Fibroblast of lung (primary cell): ENCODE data around the gene RAD18. TPM values are rescaled to one million over a fixed set of nuclear protein-coding genes. Genes with fewer than 3 reads are reported as not detected.

Source experiments
- DNase-seq, 2 donors: peaks; one replicate each; pipeline versions ENCODE4 v3.0.0 to v3.0.0-alpha.2; 2010; ENCODE audit warnings: low read depth in 2 of 2
- H2AFZ ChIP-seq: 2 replicates; pipeline ENCODE4 v1.5.1; 2012; ENCODE audit warnings: low read length, control low read depth, inconsistent platforms
- H3K27ac ChIP-seq: 2 replicates; pipeline ENCODE4 v1.5.1; 2011; ENCODE audit warnings: low read length, control low read depth; ENCODE audit not compliant: insufficient read depth
- H3K27me3 ChIP-seq: 2 replicates; pipeline ENCODE4 v1.5.1; 2011; ENCODE audit warnings: mild to moderate bottlenecking, low read length; ENCODE audit not compliant: control insufficient read depth, insufficient read depth
- H3K36me3 ChIP-seq: 2 replicates; pipeline ENCODE4 v1.5.1; 2011; ENCODE audit warnings: low read length; ENCODE audit not compliant: control insufficient read depth, insufficient read depth
- H3K4me1 ChIP-seq: 2 replicates; pipeline ENCODE4 v1.5.1; 2011; ENCODE audit warnings: low read length; ENCODE audit not compliant: control insufficient read depth, insufficient read depth; ENCODE audit errors: extremely low read depth
- H3K4me2 ChIP-seq: 2 replicates; pipeline ENCODE4 v1.5.1; 2011; ENCODE audit warnings: low read length, control low read depth; ENCODE audit not compliant: insufficient read depth; ENCODE audit errors: extremely low read depth
- H3K4me3 ChIP-seq, 4 experiments: fragments of 200-600 bp in 1 of 4; sonication (generic) in 1 of 4; replicated peaks in 1 of 4; 2 replicates each; pipeline ENCODE4 v1.5.1; 2011 to 2016; ENCODE audit warnings: low read length in 4 of 4, low read depth in 3 of 4, mild to moderate bottlenecking in 3 of 4, control low read depth in 2 of 4, inconsistent platforms in 1 of 4, mixed read lengths in 1 of 4; ENCODE audit not compliant: insufficient read depth in 1 of 4; ENCODE audit errors: control extremely low read depth in 1 of 4
- H3K79me2 ChIP-seq: 2 replicates; pipeline ENCODE4 v1.5.1; 2012; ENCODE audit warnings: mild to moderate bottlenecking, low read length, inconsistent platforms; ENCODE audit not compliant: control insufficient read depth, insufficient read depth
- H3K9ac ChIP-seq: 2 replicates; pipeline ENCODE4 v1.5.1; 2011; ENCODE audit warnings: mild to moderate bottlenecking, low read length, control low read depth; ENCODE audit not compliant: insufficient read depth
- H3K9me3 ChIP-seq: 2 replicates; pipeline ENCODE4 v1.5.1; 2012; ENCODE audit warnings: low read depth, low read length; ENCODE audit not compliant: control insufficient read depth, insufficient read depth
- H4K20me1 ChIP-seq: 2 replicates; pipeline ENCODE4 v1.5.1; 2011; ENCODE audit warnings: low read length; ENCODE audit not compliant: control insufficient read depth, insufficient read depth; ENCODE audit errors: extremely low read depth
- CTCF ChIP-seq, 2 donors: IDR thresholded peaks in 1 of 2; conservative IDR thresholded peaks in 1 of 2; 1 replicate in 1 of 2; 2 replicates in 1 of 2; pipeline ENCODE4 v1.5.1; 2011 to 2012; ENCODE audit warnings: low read length in 2 of 2, control low read depth in 1 of 2, inconsistent platforms in 1 of 2, low read depth in 1 of 2, mild to moderate bottlenecking in 1 of 2
- EZH2 ChIP-seq: IDR thresholded peaks from 2 replicates; pipeline ENCODE4 v1.5.1; 2012; ENCODE audit warnings: low read length, control low read depth, mild to moderate bottlenecking; ENCODE audit errors: missing control alignments
- polyA plus RNA-seq, 2 donors: library from polyadenylated mRNA; depleted of rRNA in 1 of 2; stranded (reverse) in 1 of 2; unstranded in 1 of 2; fragments of >200 nt; gene quantifications; 2 replicates each; pipeline ENCODE4 v1.2.1, GENCODE V29; 2011 to 2012; ENCODE audit warnings: missing spikeins in 1 of 2
- total RNA-seq: library from RNA; depleted of rRNA; stranded (reverse); fragments of >200 nt; gene quantifications from 2 replicates; pipeline ENCODE4 v1.2.1, GENCODE V29; 2014

The RAD18 gene
- total and polyA plus RNA-seq, 2 donors (not counting 1 experiment from before 2014, with no cell fraction given): 6.1 to 9.9 TPM

- no peak overlapping the region for H3K9ac ChIP-seq
- H3K36me3 ChIP-seq: no peaks in the 10 kb centered on the region
- DNase-seq: peak; percentile 41 to 68
- no peaks in the 10 kb centered on the region for H4K20me1 ChIP-seq
- no peak overlapping the region for H2AFZ ChIP-seq
- H3K4me3 ChIP-seq: no peak overlapping the region
- H3K4me2 ChIP-seq: no peak overlapping the region
- no peaks in the 10 kb centered on the region for H3K4me1 ChIP-seq
- TF ChIP-seq CTCF (conservative IDR thresholded peaks at IDR 0.05 in 1 of 2, IDR thresholded peaks at IDR 0.05 in 1 of 2; ENCODE audit: low read depth in 1 of 2, low read length in 2 of 2) (peak; percentile 97 to 98), EZH2 (no peak)
- no peak overlapping the region for H3K27ac ChIP-seq
- H3K27me3 ChIP-seq: no peaks in the 10 kb centered on the region
- H3K9me3 ChIP-seq: no peaks in the 10 kb centered on the region
- no peaks in the 10 kb centered on the region for H3K79me2 ChIP-seq
Measured at GRCh38 chr3:8970971-8971589, 7.8 kb upstream of the RAD18 start.

- no peak for TF ChIP-seq CTCF (conservative IDR thresholded peaks at IDR 0.05 in 1 of 2, IDR thresholded peaks at IDR 0.05 in 1 of 2; ENCODE audit: low read depth in 1 of 2, low read length in 2 of 2)
- TF ChIP-seq EZH2: no peak
- Histone ChIP-seq H3K27me3 (no peaks in the 10 kb centered on the region), H3K36me3 (no peaks in the 10 kb centered on the region), H3K4me1 (no peaks in the 10 kb centered on the region), H3K4me3 (no peak overlapping the region), H3K27ac (no peak overlapping the region), H3K79me2 (no peaks in the 10 kb centered on the region), H3K9ac (no peak overlapping the region), H4K20me1 (no peaks in the 10 kb centered on the region), H3K9me3 (no peaks in the 10 kb centered on the region), H2AFZ (no peak overlapping the region), H3K4me2 (no peak overlapping the region)
- DNase-seq: no peak
Measured at GRCh38 chr3:8969241-8969640, 6.0 kb upstream of the RAD18 start.

DNA sequence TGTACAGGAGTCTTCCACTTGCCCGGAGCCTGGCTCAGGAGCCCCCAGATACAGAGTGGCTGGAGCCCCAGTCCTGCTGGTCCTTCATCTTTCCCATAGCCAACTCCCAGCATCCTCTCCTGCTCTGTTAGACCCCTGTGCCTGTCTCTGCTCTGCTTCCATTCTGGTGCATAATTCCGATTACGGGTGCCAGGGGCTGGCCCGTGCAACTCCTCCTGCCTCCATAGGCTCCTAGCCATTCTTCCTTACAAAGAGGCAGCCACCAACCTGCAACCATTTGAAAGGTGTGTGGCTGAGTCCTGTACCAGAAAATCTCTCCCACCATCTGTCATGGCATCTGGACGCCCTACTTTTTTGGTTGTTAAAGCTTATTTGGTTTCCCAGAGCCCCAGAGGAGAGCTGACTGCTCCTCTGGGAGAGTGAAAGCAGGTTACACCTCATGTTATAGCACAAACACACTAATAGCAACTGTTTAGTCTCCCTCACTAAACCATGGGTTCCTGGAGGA, 5.2 kb upstream of the RAD18 start:
- H3K9me3 ChIP-seq: no peaks in the 10 kb centered on the region
- no peaks in the 10 kb centered on the region for H3K27me3 ChIP-seq
- H3K4me2 ChIP-seq: no peak overlapping the region
- no peaks in the 10 kb centered on the region for H3K79me2 ChIP-seq
- no peak overlapping the region for H3K4me3 ChIP-seq
- no peaks in the 10 kb centered on the region for H3K36me3 ChIP-seq
- no peak for TF ChIP-seq CTCF (conservative IDR thresholded peaks at IDR 0.05 in 1 of 2, IDR thresholded peaks at IDR 0.05 in 1 of 2; ENCODE audit: low read depth in 1 of 2, low read length in 2 of 2)
- H3K4me1 ChIP-seq: no peaks in the 10 kb centered on the region
- no peak overlapping the region for H3K9ac ChIP-seq
- no peak overlapping the region for H2AFZ ChIP-seq
- no peaks in the 10 kb centered on the region for H4K20me1 ChIP-seq
- DNase-seq: no peak
- no peak overlapping the region for H3K27ac ChIP-seq
